ENCODE results near the gene RNF8. TPM values are rescaled to one million over a fixed set of nuclear protein-coding genes. Genes with fewer than 3 reads are reported as not detected.

Gene RNF8
- total RNA-seq, 1 donor from 2014 or later = 13.1 TPM

DNA sequence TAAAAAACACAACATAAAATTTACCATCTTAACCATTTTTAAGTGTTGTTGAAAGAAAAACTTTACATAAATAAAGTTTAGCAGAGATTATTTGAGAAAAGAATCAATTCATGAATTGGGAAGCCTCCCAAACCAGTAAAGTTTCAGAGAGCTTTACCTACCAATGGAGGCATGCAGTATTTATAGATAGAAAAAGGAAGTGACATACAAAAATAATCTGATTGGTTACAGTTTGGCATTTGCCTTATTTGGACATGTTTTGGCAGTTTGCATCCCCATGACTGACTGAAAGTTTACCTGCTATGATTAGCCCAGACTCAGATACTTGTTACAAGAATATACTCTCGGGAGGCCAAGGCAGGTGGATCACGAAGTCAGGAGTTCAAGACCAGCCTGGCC lies 75.6 kb downstream of the RNF8 start:
- no peaks in the 10 kb centered on the region for H3K9me3 ChIP-seq
- H3K4me3 ChIP-seq = no peak overlapping the region
- ATAC-seq = no peak
- no peak for DNase-seq
- intact Hi-C loops (cut with DNase I) = no loop called here
- no peaks in the 10 kb centered on the region for H3K36me3 ChIP-seq
- TF ChIP-seq, protein P1, sequence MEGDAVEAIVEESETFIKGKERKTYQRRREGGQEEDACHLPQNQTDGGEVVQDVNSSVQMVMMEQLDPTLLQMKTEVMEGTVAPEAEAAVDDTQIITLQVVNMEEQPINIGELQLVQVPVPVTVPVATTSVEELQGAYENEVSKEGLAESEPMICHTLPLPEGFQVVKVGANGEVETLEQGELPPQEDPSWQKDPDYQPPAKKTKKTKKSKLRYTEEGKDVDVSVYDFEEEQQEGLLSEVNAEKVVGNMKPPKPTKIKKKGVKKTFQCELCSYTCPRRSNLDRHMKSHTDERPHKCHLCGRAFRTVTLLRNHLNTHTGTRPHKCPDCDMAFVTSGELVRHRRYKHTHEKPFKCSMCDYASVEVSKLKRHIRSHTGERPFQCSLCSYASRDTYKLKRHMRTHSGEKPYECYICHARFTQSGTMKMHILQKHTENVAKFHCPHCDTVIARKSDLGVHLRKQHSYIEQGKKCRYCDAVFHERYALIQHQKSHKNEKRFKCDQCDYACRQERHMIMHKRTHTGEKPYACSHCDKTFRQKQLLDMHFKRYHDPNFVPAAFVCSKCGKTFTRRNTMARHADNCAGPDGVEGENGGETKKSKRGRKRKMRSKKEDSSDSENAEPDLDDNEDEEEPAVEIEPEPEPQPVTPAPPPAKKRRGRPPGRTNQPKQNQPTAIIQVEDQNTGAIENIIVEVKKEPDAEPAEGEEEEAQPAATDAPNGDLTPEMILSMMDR (IDR thresholded peaks at IDR 0.05) = no peak
- no peaks in the 10 kb centered on the region for H3K27me3 ChIP-seq (ENCODE audit: low read depth)
- H3K27ac ChIP-seq = no peak overlapping the region
- H3K4me1 ChIP-seq = peaks cover 8% of the 10 kb centered on the region

DNA sequence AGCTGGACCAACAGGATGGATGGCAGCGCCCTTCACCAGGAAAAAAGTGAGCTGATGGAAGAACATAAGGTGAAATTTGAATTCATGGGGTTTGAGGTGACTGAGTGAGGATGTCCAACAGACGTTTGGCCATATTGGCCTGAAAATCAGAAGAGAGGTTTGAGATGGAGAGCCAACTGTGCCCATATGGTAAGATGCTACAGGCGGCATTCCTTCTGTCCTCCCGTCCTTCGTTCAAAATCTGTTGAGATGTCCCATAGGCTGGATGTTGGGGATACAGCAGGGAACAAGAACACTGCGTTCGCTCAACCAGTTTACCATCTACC lies 78.8 kb downstream of the RNF8 start:
- peak overlapping the region; percentile 93 for H3K27ac ChIP-seq

DNA sequence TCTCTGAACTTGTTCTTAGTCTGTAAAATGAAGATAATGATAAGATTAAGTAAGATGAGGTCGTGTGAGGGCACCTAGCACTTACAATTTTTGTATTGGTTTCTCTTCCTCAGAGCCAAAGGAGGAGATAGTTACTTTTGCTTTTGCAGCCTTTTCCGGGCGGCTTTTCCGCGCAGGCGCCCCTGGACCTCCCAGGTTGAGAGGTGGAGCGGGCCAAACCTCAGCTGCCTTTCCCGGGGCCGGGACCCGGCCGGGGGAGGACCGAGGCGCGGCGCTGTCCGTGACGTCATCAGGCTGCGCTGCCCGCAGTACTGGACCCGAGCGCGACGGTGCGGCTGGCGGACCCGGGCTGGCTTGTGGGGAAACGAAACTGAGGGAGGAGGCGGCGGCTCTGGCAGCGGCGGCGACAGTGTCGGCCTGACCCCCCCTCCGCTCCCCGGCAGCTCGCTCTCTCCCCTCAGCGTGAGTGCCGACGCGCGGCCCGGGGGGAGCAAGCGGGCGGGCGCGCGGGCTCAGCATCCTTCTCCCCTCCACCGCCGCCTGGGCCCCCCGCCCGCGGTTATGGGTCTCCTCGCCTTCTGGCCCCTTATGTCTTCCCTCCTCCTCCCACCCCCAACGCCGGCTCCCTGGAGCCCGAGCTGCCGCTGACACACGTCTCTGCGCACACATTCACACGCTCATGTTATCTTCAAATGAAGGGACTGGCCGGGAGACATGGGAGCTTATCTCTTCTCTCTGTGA lies 79.3 kb downstream of the RNF8 start, which contains the start of gene CMTR1:
Gene CMTR1 (plus strand): TSS at position 306 of the 741 bp plus-strand sequence. CDS start 2,409 bp downstream, outside the sequence.
- Histone ChIP-seq H3K36me3 (peaks cover 28% of the 10 kb centered on the region), H3K27ac (peak within 1 kb of the TSS; percentile 93), H3K27me3 (ENCODE audit: low read depth) (no peaks in the 10 kb centered on the region), H3K4me3 (peak within 1 kb of the TSS; percentile 79), H3K4me1 (peaks cover 12% of the 10 kb centered on the region), H3K9me3 (no peaks in the 10 kb centered on the region)
- TF ChIP-seq, protein P1 (IDR thresholded peaks at IDR 0.05) = no peak
- peak; percentile 97 for DNase-seq
- peak; percentile 99 to 100 for ATAC-seq
- intact Hi-C loops (cut with DNase I) = no loop called here

More for the DNA sequence above, 78.8 kb downstream of the RNF8 start:
- H3K4me3 ChIP-seq = peak overlapping the region; percentile 79
- no peak for DNase-seq
- TF ChIP-seq, protein P1 (IDR thresholded peaks at IDR 0.05) = no peak
- H3K27me3 ChIP-seq (ENCODE audit: low read depth) = no peaks in the 10 kb centered on the region
- H3K4me1 ChIP-seq = peaks cover 12% of the 10 kb centered on the region
- H3K9me3 ChIP-seq = no peaks in the 10 kb centered on the region
- intact Hi-C loops (cut with DNase I) = no loop called here
- H3K36me3 ChIP-seq = peaks cover 23% of the 10 kb centered on the region
- no peak for ATAC-seq

DNA sequence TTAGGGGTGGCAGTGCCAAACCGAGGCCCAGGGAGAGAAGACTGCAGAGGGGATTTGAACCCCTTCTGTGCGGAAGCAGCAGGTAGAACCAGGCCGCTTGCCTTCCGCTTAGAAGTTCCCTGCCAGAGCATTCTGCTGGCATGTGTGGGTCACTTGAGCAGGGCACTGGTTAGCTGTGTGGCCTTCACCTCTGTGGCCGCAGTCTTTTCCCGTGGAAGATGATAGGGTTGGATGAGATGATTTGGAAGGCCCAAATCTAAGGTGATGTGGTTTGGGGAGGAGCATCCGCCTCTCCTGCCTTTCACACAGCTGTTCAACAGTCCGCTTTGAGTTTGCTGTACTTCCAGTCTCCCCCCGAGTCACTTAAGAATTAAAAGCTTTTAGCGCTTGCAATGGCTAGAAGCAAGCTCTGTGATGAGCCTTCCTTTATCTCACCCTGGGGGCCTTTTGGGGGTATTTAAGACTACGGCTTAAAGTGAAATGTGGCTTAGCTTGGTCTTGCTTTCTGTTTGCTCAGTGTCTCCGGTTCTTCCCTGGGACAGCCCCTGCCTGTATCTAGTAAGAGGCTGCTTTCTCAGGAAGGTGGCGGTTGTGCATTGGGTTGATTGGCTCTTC lies 80.0 kb downstream of the RNF8 start:
- Histone ChIP-seq H3K36me3 (peaks cover 35% of the 10 kb centered on the region), H3K4me1 (peaks cover 12% of the 10 kb centered on the region), H3K4me3 (peak overlapping the region; percentile 79), H3K27ac (peak overlapping the region; percentile 93), H3K9me3 (no peaks in the 10 kb centered on the region), H3K27me3 (ENCODE audit: low read depth) (no peaks in the 10 kb centered on the region)
- TF ChIP-seq, protein P1 (IDR thresholded peaks at IDR 0.05) = no peak
- ATAC-seq (peak; percentile 44 to 55), DNase-seq (no peak)
- intact Hi-C loops (cut with DNase I) = no loop called here

DNA sequence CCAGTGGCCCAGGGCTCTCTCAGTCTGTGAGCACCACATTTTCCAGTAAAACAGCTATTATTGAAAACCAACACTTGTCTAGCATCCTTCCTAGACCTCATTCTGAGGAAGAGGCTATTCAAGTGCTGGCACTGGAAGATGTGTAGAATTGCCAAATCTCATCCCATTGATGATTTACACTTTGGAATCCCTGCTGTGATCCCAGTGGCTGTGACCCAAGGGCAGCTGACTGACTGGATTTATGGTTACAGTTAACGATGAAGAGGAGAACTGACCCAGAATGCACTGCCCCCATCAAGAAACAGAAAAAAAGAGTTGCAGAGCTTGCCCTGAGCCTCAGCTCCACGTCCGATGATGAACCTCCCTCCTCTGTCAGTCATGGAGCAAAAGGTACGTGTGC lies 81.6 kb downstream of the RNF8 start:
- TF ChIP-seq, protein P1 (IDR thresholded peaks at IDR 0.05) = no peak
- Histone ChIP-seq H3K36me3 (peaks cover 49% of the 10 kb centered on the region), H3K9me3 (no peaks in the 10 kb centered on the region), H3K27me3 (ENCODE audit: low read depth) (no peaks in the 10 kb centered on the region), H3K4me1 (peaks cover 12% of the 10 kb centered on the region), H3K27ac (no peak overlapping the region), H3K4me3 (no peak overlapping the region)
- intact Hi-C loops (cut with DNase I) = no loop called here
- DNase-seq (no peak), ATAC-seq (no peak)

Data from lower lobe of right lung (tissue), 2 donors.